B cell (primary cell): ENCODE results near the gene GPER1. TPM values are rescaled to one million over a fixed set of nuclear protein-coding genes. Genes with fewer than 3 reads are reported as not detected.
"Not testable (repeated sequence)": the region's sequence is repeated elsewhere in the genome, so short reads cannot be mapped to it uniquely, and the experiment has no call there.

Experiments
- ATAC-seq: fragments of 200-7000 bp; cut with Tn5 transposase; one replicate; pipeline ENCODE4 v1.10.0; 2021; ENCODE audit warnings: low read depth, mild to moderate bottlenecking, moderate number of reproducible peaks, moderate library complexity
- CTCF ChIA-PET: fragments of 350-600 bp; sonication (Branson Sonifier 250); formaldehyde crosslinking; loops from one replicate; lab custom pipeline; 2021; ENCODE audit warnings: antibody characterized with exemption, inconsistent platforms; lab: Charles Lee
- POLR2A ChIA-PET: fragments of 350-600 bp; sonication (Branson Sonifier 250); formaldehyde crosslinking; loops from one replicate; lab custom pipeline; 2021; ENCODE audit warnings: antibody characterized with exemption; lab: Charles Lee
- DNase-seq: peaks from one replicate; pipeline ENCODE4 v3.0.0; 2013
- H2AFZ ChIP-seq: 2 replicates; pipeline ENCODE4 v1.6.1; 2012; ENCODE audit warnings: mild to moderate bottlenecking, low read depth, low read length; ENCODE audit not compliant: insufficient read depth, poor library complexity, severe bottlenecking
- H3K27ac ChIP-seq, 2 donors: 1 replicate in 1 of 2; 2 replicates in 1 of 2; pipeline ENCODE4 v1.5.1; 2012 to 2013; ENCODE audit warnings: low read length in 2 of 2, mild to moderate bottlenecking in 2 of 2, moderate library complexity in 1 of 2
- H3K27me3 ChIP-seq, 4 experiments: fragments of 200-600 bp in 1 of 4; sonication (generic) in 1 of 4; replicated peaks in 1 of 4; 1 replicate in 2 of 4; 2 replicates in 2 of 4; pipeline versions ENCODE4 v1.6.1 to v1.7.0; 2013 to 2016; ENCODE audit warnings: low read length in 3 of 4, mild to moderate bottlenecking in 2 of 4, mixed read lengths in 1 of 4, moderate library complexity in 1 of 4; ENCODE audit not compliant: insufficient read depth in 4 of 4, control insufficient read depth in 3 of 4; ENCODE audit errors: control extremely low read depth in 1 of 4
- H3K36me3 ChIP-seq, 2 experiments: replicated peaks in 1 of 2; 1 replicate in 1 of 2; 2 replicates in 1 of 2; pipeline versions ENCODE4 v1.6.1 to v1.7.1; 2013; ENCODE audit warnings: low read length in 1 of 2; ENCODE audit not compliant: insufficient read depth in 2 of 2, control insufficient read depth in 1 of 2; ENCODE audit errors: control extremely low read depth in 1 of 2, extremely low read depth in 1 of 2
- H3K4me1 ChIP-seq, 2 donors: fragments of 200-600 bp in 1 of 2; sonication (generic) in 1 of 2; 1 replicate in 1 of 2; 2 replicates in 1 of 2; pipeline versions ENCODE4 v1.5.1 to v1.6.1; 2013 to 2017; ENCODE audit warnings: low read length in 2 of 2; ENCODE audit not compliant: control insufficient read depth in 2 of 2, insufficient read depth in 2 of 2
- H3K4me2 ChIP-seq: replicated peaks from 2 replicates; pipeline ENCODE3; 2012; ENCODE audit warnings: mild to moderate bottlenecking, low read depth, low read length; ENCODE audit not compliant: poor library complexity, severe bottlenecking
- H3K4me3 ChIP-seq, 5 experiments: fragments of 200-600 bp in 1 of 5; sonication (generic) in 1 of 5; 1 replicate in 3 of 5; 2 replicates in 2 of 5; pipeline versions ENCODE4 v1.5.1 to v1.7.0; 2011 to 2016; ENCODE audit warnings: low read length in 4 of 5, mild to moderate bottlenecking in 4 of 5, low read depth in 2 of 5, control low read depth in 1 of 5, moderate library complexity in 1 of 5; ENCODE audit not compliant: insufficient read depth in 1 of 5; ENCODE audit errors: control extremely low read depth in 1 of 5, extremely low read depth in 1 of 5
- H3K79me2 ChIP-seq: fragments of 200-600 bp; sonication (generic); one replicate; pipeline ENCODE4 v1.6.0; 2016; ENCODE audit warnings: low read length; ENCODE audit not compliant: control insufficient read depth, insufficient read depth
- H3K9ac ChIP-seq: fragments of 200-600 bp; sonication (generic); 2 replicates; pipeline ENCODE4 v1.6.1; 2017; ENCODE audit warnings: mild to moderate bottlenecking, low read length, moderate library complexity
- H3K9me3 ChIP-seq, 3 donors: one replicate each; pipeline versions ENCODE4 v1.6.1 to v1.7.1; 2013; ENCODE audit warnings: low read length in 2 of 3; ENCODE audit not compliant: control insufficient read depth in 2 of 3, insufficient read depth in 1 of 3; ENCODE audit errors: control extremely low read depth in 1 of 3
- H4K20me1 ChIP-seq: 2 replicates; pipeline ENCODE4 v1.6.0; 2012; ENCODE audit warnings: mild to moderate bottlenecking, low read length; ENCODE audit not compliant: insufficient read depth, control insufficient read depth, poor library complexity, severe bottlenecking
- H3K27ac Mint-ChIP-seq: one replicate; pipeline ENCODE4 v1.8.0; 2021; ENCODE audit warnings: mixed read lengths
- H3K27me3 Mint-ChIP-seq: one replicate; pipeline ENCODE4 v1.8.0; 2021; ENCODE audit warnings: mixed read lengths
- H3K4me1 Mint-ChIP-seq: one replicate; pipeline ENCODE4 v1.8.0; 2021; ENCODE audit warnings: mixed read lengths
- H3K4me3 Mint-ChIP-seq: one replicate; pipeline ENCODE4 v1.8.0; 2021; ENCODE audit warnings: mixed read lengths
- H3K9me3 Mint-ChIP-seq: one replicate; pipeline ENCODE4 v1.8.0; 2022; ENCODE audit warnings: mixed read lengths; ENCODE audit not compliant: insufficient read depth
- EZH2 ChIP-seq: IDR thresholded peaks from 2 replicates; pipeline ENCODE4 v1.6.1; 2012; ENCODE audit warnings: borderline replicate concordance, low read depth, mild to moderate bottlenecking, moderate library complexity, low read length; ENCODE audit not compliant: insufficient read depth, poor library complexity, severe bottlenecking
- WGBS: methylation state at CpG from one replicate; pipeline ENCODE4 v1.1.5; 2013; ENCODE audit warnings: missing lambda C conversion rate; ENCODE audit not compliant: insufficient coverage; 5-methylcytosine and 5-hydroxymethylcytosine counted together
- intact Hi-C: fragments of 100-400 bp; cut with micrococcal nuclease; formaldehyde crosslinking; loops from one replicate; pipeline ENCODE4 v1.10.0; 2022
- polyA minus RNA-seq: library from RNA; depleted of rRNA, polyadenylated mRNA; stranded (reverse); fragments of >200 nt; gene quantifications from 2 replicates; pipeline ENCODE4 v1.2.3, GENCODE V29; 2012
- polyA plus RNA-seq: library from polyadenylated mRNA; depleted of rRNA; stranded (reverse); fragments of >200 nt; gene quantifications from 2 replicates; pipeline ENCODE4 v1.2.3, GENCODE V29; 2012
- total RNA-seq, 2 donors: library from RNA; stranded (reverse); fragments of 120-200 nt in 1 of 2; gene quantifications; 1 replicate in 1 of 2; 2 replicates in 1 of 2; pipeline versions ENCODE4 v1.2.3 to v1.2.4, GENCODE V29; 2013 to 2022

Gene GPER1
- total RNA-seq = 20.7 and 21.3 TPM in 2 replicates
- 0.63 TPM for total RNA-seq (2013)
- polyA plus RNA-seq = 2.7 and 3.2 TPM in 2 replicates
- polyA minus RNA-seq = 1.9 and 2.3 TPM in 2 replicates

- H3K4me1 ChIP-seq = peaks cover 20 to 39% of the 10 kb centered on the region in 2 donors
- CTCF ChIA-PET = interaction anchor here (0.9 to 3.2 kb wide), 8 partner anchors 11 to 89 kb away, joined by 3 to 30 read pairs (median 7); no protein-coding TSS in a partner anchor
- POLR2A ChIA-PET = no interaction called here
- H3K9ac ChIP-seq = peak within 1 kb of the TSS; percentile 48
- peak within 1 kb of the TSS; percentile 82 for H3K27ac Mint-ChIP-seq
- H3K79me2 ChIP-seq = no peaks in the 10 kb centered on the region
- H3K27ac ChIP-seq = peak within 1 kb of the TSS; percentile 57 to 73
- WGBS = 94% methylated on average over 26 of the region's 28 CpGs
- H3K27me3 Mint-ChIP-seq = no peaks in the 10 kb centered on the region
- no peaks in the 10 kb centered on the region for H3K27me3 ChIP-seq
- no peaks in the 10 kb centered on the region for H3K9me3 Mint-ChIP-seq
- no peaks in the 10 kb centered on the region for H3K36me3 ChIP-seq
- ATAC-seq (no peak), DNase-seq (no peak)
- peak within 1 kb of the TSS; percentile 59 for H2AFZ ChIP-seq
- H3K9me3 ChIP-seq = no peaks in the 10 kb centered on the region
- no peak for TF ChIP-seq EZH2
- no peaks in the 10 kb centered on the region for H4K20me1 ChIP-seq
- peak within 1 kb of the TSS; percentile 74 for H3K4me2 ChIP-seq
- H3K4me1 Mint-ChIP-seq = peaks cover 42% of the 10 kb centered on the region
- peak within 1 kb of the TSS in 4 of 5 experiments; percentile 27 to 53 (median 42) for H3K4me3 ChIP-seq
- intact Hi-C loops = loop anchor here (2.0 to 5.0 kb wide), 3 partner anchors 17 to 181 kb away; no protein-coding TSS in a partner anchor
- peak within 1 kb of the TSS; percentile 94 for H3K4me3 Mint-ChIP-seq
These were observed at the start of gene GPER1 for GRCh38 chr7:1087952-1088920. Gene GPER1, plus strand, starts transcription at chr7:1088113. Its CDS starts 3,616 bp downstream, at chr7:1091729.

- intact Hi-C loops, H3K27me3 Mint-ChIP-seq, H3K4me3 ChIP-seq, H2AFZ ChIP-seq, H3K4me3 Mint-ChIP-seq, H3K79me2 ChIP-seq, DNase-seq, H4K20me1 ChIP-seq, H3K36me3 ChIP-seq, ATAC-seq, H3K27me3 ChIP-seq, H3K9me3 Mint-ChIP-seq, H3K27ac ChIP-seq, H3K4me2 ChIP-seq, H3K27ac Mint-ChIP-seq, H3K9me3 ChIP-seq, H3K9ac ChIP-seq: not testable (repeated sequence)
- CTCF ChIA-PET = interaction anchor here (1.2 to 1.7 kb wide), 3 partner anchors 25 to 47 kb away, joined by 4 to 5 read pairs (median 4); no protein-coding TSS in a partner anchor
- WGBS = no CpG with 5 or more reads among the region's 1 CpG
- H3K4me1 Mint-ChIP-seq = peaks cover 12% of the 10 kb centered on the region
- peaks cover 10 to 16% of the 10 kb centered on the region in 2 donors for H3K4me1 ChIP-seq
- POLR2A ChIA-PET = interaction anchor here (0.5 to 0.7 kb wide), 2 partner anchors 20 to 46 kb away, joined by 3 read pairs; no protein-coding TSS in a partner anchor
These were observed 47.7 kb upstream of the GPER1 start for GRCh38 chr7:1040233-1040632.
